Lung (tissue), 12 donors: ENCODE data around the gene SPESP1. TPM values are rescaled to one million over a fixed set of nuclear protein-coding genes. Genes with fewer than 3 reads are reported as not detected.

ENCODE experiments used
- ATAC-seq: fragments of 200-7000 bp; cut with Tn5 transposase; one replicate; pipeline ENCODE4 v1.9.1; 2020; ENCODE audit warnings: moderate number of reproducible peaks; ENCODE audit not compliant: insufficient read depth, low FRiP score
- DNase-seq, 3 donors: peaks; one replicate each; pipeline ENCODE4 v3.0.0-alpha.2; 2013 to 2017
- H3K27ac ChIP-seq, 2 donors: one replicate each; pipeline ENCODE4 v1.5.1; 2013; ENCODE audit warnings: mild to moderate bottlenecking in 2 of 2, moderate library complexity in 2 of 2, control low read depth in 1 of 2, inconsistent platforms in 1 of 2, low read depth in 1 of 2, low read length in 1 of 2
- H3K27me3 ChIP-seq, 3 donors: one replicate each; pipeline ENCODE4 v1.5.1; 2013; ENCODE audit warnings: low read length in 2 of 3; ENCODE audit not compliant: control insufficient read depth in 3 of 3, insufficient read depth in 3 of 3
- H3K36me3 ChIP-seq, 4 donors: one replicate each; pipeline ENCODE4 v1.5.1; 2013; ENCODE audit warnings: low read length in 4 of 4, mild to moderate bottlenecking in 1 of 4, moderate library complexity in 1 of 4; ENCODE audit not compliant: control insufficient read depth in 4 of 4, insufficient read depth in 4 of 4
- H3K4me1 ChIP-seq, 5 donors: one replicate each; pipeline ENCODE4 v1.5.1; 2013; ENCODE audit warnings: low read length in 5 of 5, mild to moderate bottlenecking in 2 of 5, moderate library complexity in 1 of 5; ENCODE audit not compliant: control insufficient read depth in 5 of 5, insufficient read depth in 5 of 5
- H3K4me3 ChIP-seq: one replicate; pipeline ENCODE4 v1.5.1; 2013; ENCODE audit warnings: mild to moderate bottlenecking, control low read depth, moderate library complexity
- H3K9ac ChIP-seq, 2 donors: one replicate each; pipeline ENCODE4 v1.5.1; 2013; ENCODE audit warnings: low read length in 2 of 2, control low read depth in 1 of 2; ENCODE audit not compliant: insufficient read depth in 1 of 2
- H3K9me3 ChIP-seq, 4 donors: one replicate each; pipeline ENCODE4 v1.5.1; 2013; ENCODE audit warnings: low read length in 3 of 4, mild to moderate bottlenecking in 1 of 4, moderate library complexity in 1 of 4; ENCODE audit not compliant: control insufficient read depth in 4 of 4, insufficient read depth in 3 of 4
- WGBS, 2 donors: extraction: QIAGEN DNeasy Blood & Tissue Kit; methylation state at CpG; one replicate each; pipeline ENCODE4 v1.1.7; 2013; 5-methylcytosine and 5-hydroxymethylcytosine counted together
- polyA plus RNA-seq, 2 donors: library from polyadenylated mRNA; stranded (reverse); fragments of 200-250 nt; gene quantifications; one replicate each; pipeline ENCODE4 v1.2.1, GENCODE V29; 2013
- total RNA-seq, 2 donors: library from RNA; depleted of rRNA in 1 of 2; stranded (reverse); fragments of >200 nt in 1 of 2; gene quantifications; one replicate each; pipeline ENCODE4 v1.2.1, GENCODE V29; 2014 to 2021
- TF ChIP-seq, protein P1 (sequence below): IDR thresholded peaks from 2 replicates; pipeline ENCODE4 v1.5.1; 2012; ENCODE audit warnings: mild to moderate bottlenecking; ENCODE audit errors: control extremely low read depth, extremely low read depth
- donor health status: control.
- donor health status: control.
- donor health status: Bipolar disorder and iron deficiency.
- donor health status: healthy.
- donor health status: DM: yes; HTN: yes; CAD: no.

The SPESP1 gene
- total and polyA plus RNA-seq, 4 donors = 0.89 to 1.5 (median 0.98) TPM

DNA sequence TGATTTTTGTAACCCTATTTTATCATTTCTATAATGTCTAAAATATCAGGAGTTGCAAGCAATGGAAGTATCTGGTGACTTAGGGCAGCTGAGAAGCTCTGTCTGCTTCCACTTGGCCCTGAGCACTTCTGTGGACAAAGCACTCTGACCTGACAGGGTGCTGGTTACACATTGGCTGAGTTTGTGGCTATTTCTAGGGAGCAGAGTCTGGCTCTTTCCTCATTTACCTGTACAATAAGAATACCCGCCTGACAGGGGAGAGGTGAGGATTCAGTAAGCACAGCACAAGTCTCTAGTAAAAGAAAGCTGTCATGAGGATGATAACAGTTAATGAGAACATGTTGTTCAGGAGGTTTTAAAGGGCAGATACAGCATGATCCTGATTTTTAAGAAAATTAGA, 33.3 kb upstream of the SPESP1 start:
- 92 to 100% methylated on average over 1 of the region's 1 CpG for WGBS, 2 donors

DNA sequence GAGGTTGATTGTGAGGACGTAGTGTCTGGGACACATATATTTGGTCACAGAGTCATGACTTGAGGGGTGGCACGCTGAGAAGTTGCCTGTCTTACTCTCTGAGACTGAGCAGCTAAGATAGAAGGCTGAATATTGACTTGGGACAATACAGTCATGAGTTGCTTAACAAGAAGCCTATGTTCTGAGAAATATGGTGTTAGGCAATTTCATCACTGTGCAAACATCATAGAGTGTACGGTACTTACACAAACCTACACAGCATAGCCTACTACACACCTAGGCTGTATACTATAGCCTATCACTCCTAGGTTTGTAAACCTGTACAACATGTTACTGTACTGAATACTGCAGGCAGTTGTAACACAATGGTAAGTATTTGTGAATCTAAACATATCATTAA, 30.3 kb upstream of the SPESP1 start:
- 72 to 86% methylated on average over 3 of the region's 3 CpGs for WGBS, 2 donors
- Histone ChIP-seq H3K9me3 (peaks cover 0 to 2% (median 0%) of the 10 kb centered on the region in 4 donors), H3K27me3 (no peaks in the 10 kb centered on the region), H3K4me1 (peaks cover 0 to 13% (median 0%) of the 10 kb centered on the region in 5 donors), H3K4me3 (no peak overlapping the region), H3K36me3 (no peaks in the 10 kb centered on the region), H3K9ac (no peak overlapping the region), H3K27ac (no peak overlapping the region)
- no peak for DNase-seq
- TF ChIP-seq, protein P1, sequence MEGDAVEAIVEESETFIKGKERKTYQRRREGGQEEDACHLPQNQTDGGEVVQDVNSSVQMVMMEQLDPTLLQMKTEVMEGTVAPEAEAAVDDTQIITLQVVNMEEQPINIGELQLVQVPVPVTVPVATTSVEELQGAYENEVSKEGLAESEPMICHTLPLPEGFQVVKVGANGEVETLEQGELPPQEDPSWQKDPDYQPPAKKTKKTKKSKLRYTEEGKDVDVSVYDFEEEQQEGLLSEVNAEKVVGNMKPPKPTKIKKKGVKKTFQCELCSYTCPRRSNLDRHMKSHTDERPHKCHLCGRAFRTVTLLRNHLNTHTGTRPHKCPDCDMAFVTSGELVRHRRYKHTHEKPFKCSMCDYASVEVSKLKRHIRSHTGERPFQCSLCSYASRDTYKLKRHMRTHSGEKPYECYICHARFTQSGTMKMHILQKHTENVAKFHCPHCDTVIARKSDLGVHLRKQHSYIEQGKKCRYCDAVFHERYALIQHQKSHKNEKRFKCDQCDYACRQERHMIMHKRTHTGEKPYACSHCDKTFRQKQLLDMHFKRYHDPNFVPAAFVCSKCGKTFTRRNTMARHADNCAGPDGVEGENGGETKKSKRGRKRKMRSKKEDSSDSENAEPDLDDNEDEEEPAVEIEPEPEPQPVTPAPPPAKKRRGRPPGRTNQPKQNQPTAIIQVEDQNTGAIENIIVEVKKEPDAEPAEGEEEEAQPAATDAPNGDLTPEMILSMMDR = no peak
- ATAC-seq = no peak

More for the DNA sequence above, 33.3 kb upstream of the SPESP1 start:
- H3K4me1 ChIP-seq = peaks cover 0 to 7% (median 0%) of the 10 kb centered on the region in 5 donors
- H3K9me3 ChIP-seq = no peaks in the 10 kb centered on the region
- TF ChIP-seq, protein P1 = no peak
- H3K9ac ChIP-seq = no peak overlapping the region
- no peak for DNase-seq
- no peak overlapping the region for H3K4me3 ChIP-seq
- no peaks in the 10 kb centered on the region for H3K36me3 ChIP-seq
- H3K27me3 ChIP-seq = no peaks in the 10 kb centered on the region
- no peak overlapping the region for H3K27ac ChIP-seq
- no peak for ATAC-seq

DNA sequence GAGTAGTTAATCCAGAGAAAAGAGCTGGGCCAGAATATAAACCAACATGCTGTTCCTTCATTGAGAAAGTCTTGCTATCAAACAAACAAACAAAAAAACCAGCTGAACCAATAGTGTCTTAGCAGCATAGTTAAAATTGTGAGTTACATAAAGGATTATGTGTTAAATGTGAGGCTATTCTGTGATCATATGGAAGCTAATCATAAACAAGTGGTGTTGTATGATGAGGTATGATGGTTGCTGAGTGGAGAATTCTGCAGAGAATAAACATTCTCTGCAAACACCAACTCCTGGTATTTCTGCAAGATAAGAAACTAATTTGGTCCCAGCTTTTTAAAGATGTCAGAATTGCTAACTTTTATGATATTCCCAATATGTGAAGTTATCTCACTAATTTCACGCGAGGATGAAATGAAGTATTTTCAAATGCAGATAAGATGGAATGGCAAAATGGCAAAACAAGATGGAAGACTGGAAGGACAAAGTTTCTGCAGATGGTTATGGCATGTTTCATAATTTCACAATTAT, 22.9 kb upstream of the SPESP1 start:
- TF ChIP-seq, protein P1 = no peak
- H3K36me3 ChIP-seq = no peaks in the 10 kb centered on the region

DNA sequence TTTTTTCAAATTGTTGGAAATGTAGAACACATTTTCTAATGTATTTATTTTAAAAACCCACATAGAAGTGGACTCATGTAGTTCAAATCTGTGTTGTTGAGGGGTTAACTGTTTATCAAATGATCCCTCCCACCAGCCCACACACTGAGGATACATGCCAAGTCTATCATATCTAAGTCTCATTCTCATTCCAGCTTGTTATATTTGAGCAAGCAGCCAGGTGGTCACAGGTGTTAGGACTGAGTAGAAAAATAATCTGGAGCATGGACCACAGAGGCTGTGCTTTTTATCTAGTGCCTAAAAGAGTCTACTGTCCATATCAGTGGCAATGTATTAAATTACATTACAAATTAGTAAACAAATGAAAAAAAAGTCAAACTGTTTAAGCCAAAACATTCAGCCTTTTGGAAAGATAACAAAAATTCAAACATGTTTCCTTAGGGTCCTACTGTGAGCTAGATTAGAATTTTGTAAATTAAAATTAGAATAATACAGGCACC, 20.7 kb upstream of the SPESP1 start:
- H3K36me3 ChIP-seq = no peaks in the 10 kb centered on the region
- H3K4me1 ChIP-seq = peaks cover 0 to 76% (median 4%) of the 10 kb centered on the region in 5 donors
- DNase-seq = peak; percentile 20 to 76 (median 73)
- H3K4me3 ChIP-seq = no peak overlapping the region
- no peaks in the 10 kb centered on the region for H3K27me3 ChIP-seq
- no peak overlapping the region for H3K9ac ChIP-seq
- no peaks in the 10 kb centered on the region for H3K9me3 ChIP-seq
- no peak for ATAC-seq
- no peak overlapping the region for H3K27ac ChIP-seq
- TF ChIP-seq, protein P1 = no peak

More for the DNA sequence above, 22.9 kb upstream of the SPESP1 start:
- 82 to 88% methylated on average over 2 of the region's 2 CpGs for WGBS, 2 donors
- ATAC-seq = no peak
- peak in 2 of 3 donors; percentile 97 for DNase-seq
- peaks cover 0 to 66% (median 4%) of the 10 kb centered on the region in 5 donors for H3K4me1 ChIP-seq
- H3K27me3 ChIP-seq = no peaks in the 10 kb centered on the region
- H3K9ac ChIP-seq = no peak overlapping the region
- H3K27ac ChIP-seq = no peak overlapping the region
- no peak overlapping the region for H3K4me3 ChIP-seq
- peaks cover 0 to 2% (median 0%) of the 10 kb centered on the region in 4 donors for H3K9me3 ChIP-seq
